ENCODE measurements around the gene PTPRK.

DNA sequence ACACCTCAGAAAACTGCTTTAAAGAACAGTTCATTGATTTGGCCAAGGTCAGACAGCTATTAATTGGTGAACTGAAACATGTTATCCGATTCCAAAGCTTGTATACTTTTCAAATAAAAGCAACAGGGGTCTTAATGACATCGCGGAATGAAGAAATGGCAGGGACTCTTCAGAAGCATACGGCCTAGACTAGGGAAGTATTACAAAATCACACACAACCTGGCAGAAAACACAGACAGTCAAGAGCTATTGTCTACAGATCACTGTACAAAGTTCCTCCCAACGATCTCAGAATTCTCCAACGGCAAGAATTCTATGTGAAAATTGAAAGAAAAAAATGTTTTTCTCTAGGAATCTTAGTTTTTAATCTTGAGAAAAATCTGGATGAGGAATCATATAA lies 105.5 kb downstream of the PTPRK start:
- no peak for TF ChIP-seq YY1 (IDR thresholded peaks at IDR 0.05; ENCODE audit: low read depth, low read length)
- TF ChIP-seq SIRT6 (IDR thresholded peaks at IDR 0.05; ENCODE audit: low read length) = no peak
- TF ChIP-seq GABPA (IDR thresholded peaks at IDR 0.05; ENCODE audit: borderline replicate concordance, insufficient read depth, low read length) = no peak
- TF ChIP-seq TAF1 (IDR thresholded peaks at IDR 0.05; ENCODE audit: low read depth, low read length) = no peak
- TF ChIP-seq CEBPB (IDR thresholded peaks at IDR 0.05; ENCODE audit: low read depth, low read length) = no peak
- TF ChIP-seq, protein P1, sequence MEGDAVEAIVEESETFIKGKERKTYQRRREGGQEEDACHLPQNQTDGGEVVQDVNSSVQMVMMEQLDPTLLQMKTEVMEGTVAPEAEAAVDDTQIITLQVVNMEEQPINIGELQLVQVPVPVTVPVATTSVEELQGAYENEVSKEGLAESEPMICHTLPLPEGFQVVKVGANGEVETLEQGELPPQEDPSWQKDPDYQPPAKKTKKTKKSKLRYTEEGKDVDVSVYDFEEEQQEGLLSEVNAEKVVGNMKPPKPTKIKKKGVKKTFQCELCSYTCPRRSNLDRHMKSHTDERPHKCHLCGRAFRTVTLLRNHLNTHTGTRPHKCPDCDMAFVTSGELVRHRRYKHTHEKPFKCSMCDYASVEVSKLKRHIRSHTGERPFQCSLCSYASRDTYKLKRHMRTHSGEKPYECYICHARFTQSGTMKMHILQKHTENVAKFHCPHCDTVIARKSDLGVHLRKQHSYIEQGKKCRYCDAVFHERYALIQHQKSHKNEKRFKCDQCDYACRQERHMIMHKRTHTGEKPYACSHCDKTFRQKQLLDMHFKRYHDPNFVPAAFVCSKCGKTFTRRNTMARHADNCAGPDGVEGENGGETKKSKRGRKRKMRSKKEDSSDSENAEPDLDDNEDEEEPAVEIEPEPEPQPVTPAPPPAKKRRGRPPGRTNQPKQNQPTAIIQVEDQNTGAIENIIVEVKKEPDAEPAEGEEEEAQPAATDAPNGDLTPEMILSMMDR (IDR thresholded peaks at IDR 0.05; ENCODE audit: control extremely low read depth in 1 of 3, insufficient read depth in 1 of 3, low read depth in 1 of 3, low read length in 3 of 3) = no peak
- no peak for TF ChIP-seq EZH2 (IDR thresholded peaks at IDR 0.05; ENCODE audit: low read depth, low read length, severe bottlenecking)
- TF ChIP-seq, protein P2, sequence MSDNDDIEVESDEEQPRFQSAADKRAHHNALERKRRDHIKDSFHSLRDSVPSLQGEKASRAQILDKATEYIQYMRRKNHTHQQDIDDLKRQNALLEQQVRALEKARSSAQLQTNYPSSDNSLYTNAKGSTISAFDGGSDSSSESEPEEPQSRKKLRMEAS (IDR thresholded peaks at IDR 0.05) = no peak
- no peak for TF ChIP-seq POLR2AphosphoS5 (IDR thresholded peaks at IDR 0.05; ENCODE audit: low read depth, low read length)
- TF ChIP-seq SP4 (IDR thresholded peaks at IDR 0.05; ENCODE audit: low read length) = no peak
- TF ChIP-seq MAFK (IDR thresholded peaks at IDR 0.05; ENCODE audit: low read depth, low read length) = no peak
